HG03439 (cell line): ENCODE measurements around the gene YBX3.
"Not testable (repeated sequence)": the region's sequence is repeated elsewhere in the genome, so short reads cannot be mapped to it uniquely, and the experiment has no call there.

ENCODE experiments used
- ATAC-seq: cut with Tn5 transposase; IDR thresholded peaks from one replicate; pipeline ENCODE4 v1.9.1; 2021; ENCODE audit warnings: mild to moderate bottlenecking, moderate library complexity; ENCODE audit not compliant: unreplicated experiment

Gene YBX3

GRCh38 chr12:10722905-10723746 is at the start of gene YBX3:
TSS of gene YBX3 (minus strand) at chr12:10723323. CDS start at chr12:10723111, 212 bp downstream.
- peak; percentile 52 for ATAC-seq

- ATAC-seq: no peak
These were observed 48.1 kb upstream of the YBX3 start for GRCh38 chr12:10771132-10771733.

- no peak for ATAC-seq
These were observed 36.5 kb upstream of the YBX3 start for GRCh38 chr12:10759657-10760056.

GRCh38 chr12:10756194-10756593 is 33.1 kb upstream of the YBX3 start:
- no peak for ATAC-seq

GRCh38 chr12:10753059-10753458 is 29.9 kb upstream of the YBX3 start:
- ATAC-seq: no peak

GRCh38 chr12:10750385-10750727 is 27.2 kb upstream of the YBX3 start:
- no peak for ATAC-seq

- peak; percentile 97 for ATAC-seq
These were observed 26.7 kb upstream of the YBX3 start for GRCh38 chr12:10749700-10750384.

GRCh38 chr12:10747730-10748129 is 24.6 kb upstream of the YBX3 start:
- ATAC-seq: no peak

GRCh38 chr12:10743420-10743819 is 20.3 kb upstream of the YBX3 start:
- not testable (repeated sequence) for ATAC-seq

- no peak for ATAC-seq
These were observed 18.7 kb upstream of the YBX3 start for GRCh38 chr12:10741845-10742244.

- no peak for ATAC-seq
These were observed 17.1 kb upstream of the YBX3 start for GRCh38 chr12:10740182-10740581.

GRCh38 chr12:10739157-10740118 is 16.3 kb upstream of the YBX3 start:
- ATAC-seq: no peak

- ATAC-seq: no peak
These were observed 14.1 kb upstream of the YBX3 start for GRCh38 chr12:10737249-10737648.

GRCh38 chr12:10736463-10736862 is 13.3 kb upstream of the YBX3 start:
- no peak for ATAC-seq

GRCh38 chr12:10735428-10735827 is 12.3 kb upstream of the YBX3 start:
- ATAC-seq: no peak

- no peak for ATAC-seq
These were observed 9.4 kb upstream of the YBX3 start for GRCh38 chr12:10732549-10732948.

- ATAC-seq: no peak
These were observed 8.9 kb upstream of the YBX3 start for GRCh38 chr12:10732066-10732465.

GRCh38 chr12:10730559-10730958 is 7.4 kb upstream of the YBX3 start:
- ATAC-seq: no peak

- no peak for ATAC-seq
These were observed 5.0 kb upstream of the YBX3 start for GRCh38 chr12:10728091-10728490.

- no peak for ATAC-seq
These were observed 3.8 kb upstream of the YBX3 start for GRCh38 chr12:10726945-10727344.

- ATAC-seq: no peak
These were observed 1.9 kb upstream of the YBX3 start for GRCh38 chr12:10725003-10725402.
